Naive thymus-derived CD4-positive, alpha-beta T cell (primary cell): Measurements from ENCODE around the gene APELA. TPM values are rescaled to one million over a fixed set of nuclear protein-coding genes. Genes with fewer than 3 reads are reported as not detected.
"Not testable (repeated sequence)": the region's sequence is repeated elsewhere in the genome, so short reads cannot be mapped to it uniquely, and the experiment has no call there.

Source experiments
- ATAC-seq: fragments of 150-1000 bp; cut with Tn5 transposase; 2 replicates; pipeline ENCODE4 v1.10.0; 2021; ENCODE audit warnings: mild to moderate bottlenecking, moderate library complexity
- CTCF ChIA-PET: fragments of 350-600 bp; sonication (Branson Sonifier 250); formaldehyde crosslinking; loops from one replicate; lab custom pipeline; 2021; ENCODE audit warnings: antibody characterized with exemption; lab: Charles Lee
- POLR2A ChIA-PET: fragments of 350-600 bp; sonication (Branson Sonifier 250); formaldehyde crosslinking; loops from one replicate; lab custom pipeline; 2021; ENCODE audit warnings: antibody characterized with exemption, inconsistent platforms; lab: Charles Lee
- DNase-seq, 9 donors: peaks; one replicate each; pipeline versions ENCODE4 v3.0.0 to v3.0.0-alpha.2; 2020 to 2022; ENCODE audit warnings: mixed read lengths in 1 of 9
- H3K27ac ChIP-seq: one replicate; pipeline ENCODE4 v1.7.0; 2013; ENCODE audit warnings: mild to moderate bottlenecking, low read depth, low read length, moderate library complexity
- H3K27me3 ChIP-seq, 2 donors: one replicate each; pipeline ENCODE4 v1.7.0; 2013; ENCODE audit warnings: low read length in 2 of 2, mild to moderate bottlenecking in 2 of 2, moderate library complexity in 2 of 2; ENCODE audit not compliant: control insufficient read depth in 2 of 2, insufficient read depth in 2 of 2
- H3K36me3 ChIP-seq, 3 experiments: 1 replicate in 2 of 3; 2 replicates in 1 of 3; pipeline ENCODE4 v1.7.0; 2013; ENCODE audit warnings: low read length in 3 of 3, mild to moderate bottlenecking in 3 of 3, moderate library complexity in 1 of 3; ENCODE audit not compliant: insufficient read depth in 3 of 3, control insufficient read depth in 2 of 3
- H3K4me1 ChIP-seq, 2 donors: one replicate each; pipeline ENCODE4 v1.7.0; 2013; ENCODE audit warnings: low read length in 2 of 2, mild to moderate bottlenecking in 2 of 2, moderate library complexity in 1 of 2; ENCODE audit not compliant: control insufficient read depth in 2 of 2, insufficient read depth in 2 of 2
- H3K4me3 ChIP-seq: 2 replicates; pipeline ENCODE4 v1.7.0; 2013; ENCODE audit warnings: mild to moderate bottlenecking, low read length
- H3K9me3 ChIP-seq, 3 experiments: 1 replicate in 2 of 3; 2 replicates in 1 of 3; pipeline ENCODE4 v1.7.0; 2013; ENCODE audit warnings: low read length in 3 of 3; ENCODE audit not compliant: control insufficient read depth in 2 of 3
- H3K27ac Mint-ChIP-seq, 9 donors: one replicate each; pipeline ENCODE4 v1.8.0; 2020 to 2022; ENCODE audit warnings: mixed read lengths in 9 of 9, mild to moderate bottlenecking in 8 of 9, moderate library complexity in 5 of 9, inconsistent platforms in 2 of 9
- H3K27me3 Mint-ChIP-seq, 5 donors: one replicate each; pipeline ENCODE4 v1.8.0; 2021 to 2022; ENCODE audit warnings: mixed read lengths in 5 of 5, mild to moderate bottlenecking in 1 of 5
- H3K36me3 Mint-ChIP-seq, 5 donors: one replicate each; pipeline ENCODE4 v1.8.0; 2020 to 2022; ENCODE audit warnings: mixed read lengths in 5 of 5, mild to moderate bottlenecking in 3 of 5, inconsistent platforms in 1 of 5
- H3K4me1 Mint-ChIP-seq, 7 donors: one replicate each; pipeline ENCODE4 v1.8.0; 2020 to 2022; ENCODE audit warnings: mixed read lengths in 7 of 7, mild to moderate bottlenecking in 3 of 7, inconsistent platforms in 1 of 7
- H3K4me3 Mint-ChIP-seq, 10 donors: one replicate each; pipeline ENCODE4 v1.8.0; 2020 to 2022; ENCODE audit warnings: mild to moderate bottlenecking in 10 of 10, mixed read lengths in 10 of 10, moderate library complexity in 6 of 10, inconsistent platforms in 2 of 10
- H3K9me3 Mint-ChIP-seq, 11 donors: one replicate each; pipeline ENCODE4 v1.8.0; 2020 to 2022; ENCODE audit warnings: mixed read lengths in 11 of 11, mild to moderate bottlenecking in 4 of 11, inconsistent platforms in 1 of 11, moderate library complexity in 1 of 11
- intact Hi-C, 2 donors: fragments of 100-400 bp; cut with micrococcal nuclease; formaldehyde crosslinking; loops; one replicate each; pipeline ENCODE4 v1.15.1; 2023
- polyA plus RNA-seq, 2 donors: library from polyadenylated mRNA; unstranded; fragments of 300-500 nt; fragmentation: Illumina TruSeq; gene quantifications; one replicate each; pipeline ENCODE4 v1.2.3, GENCODE V29; 2021
- total RNA-seq, 6 experiments: library from RNA in 5 of 6; stranded (reverse) in 5 of 6; gene quantifications; 1 replicate in 5 of 6; 2 replicates in 1 of 6; pipeline ENCODE4 v1.2.3 and lab custom pipeline; 2021 to 2026

APELA gene
- total and polyA plus RNA-seq, 7 experiments from 2014 or later = not detected

- Mint-ChIP-seq H3K27me3 (peaks cover 0 to 54% (median 16%) of the 10 kb centered on the region in 5 donors), H3K4me1 (peaks cover 0 to 1% (median 0%) of the 10 kb centered on the region in 7 donors), H3K27ac (no peak overlapping the region), H3K9me3 (peaks cover 0 to 2% (median 0%) of the 10 kb centered on the region in 11 donors), H3K4me3 (no peak overlapping the region), H3K36me3 (no peaks in the 10 kb centered on the region)
- Histone ChIP-seq H3K27me3 (no peaks in the 10 kb centered on the region), H3K4me3 (no peak overlapping the region), H3K27ac (no peak overlapping the region), H3K4me1 (no peaks in the 10 kb centered on the region), H3K9me3 (no peaks in the 10 kb centered on the region), H3K36me3 (no peaks in the 10 kb centered on the region)
- intact Hi-C loops = no loop called here
- DNase-seq = no peak
- CTCF ChIA-PET = no interaction called here
- POLR2A ChIA-PET = no interaction called here
- no peak for ATAC-seq
Observed at GRCh38 chr4:164931551-164932324, 54.8 kb downstream of the APELA start.

- ATAC-seq (no peak), DNase-seq (no peak)
- Mint-ChIP-seq H3K36me3 (no peaks in the 10 kb centered on the region), H3K9me3 (peaks cover 0 to 2% (median 0%) of the 10 kb centered on the region in 11 donors), H3K27ac (no peak overlapping the region), H3K27me3 (peaks cover 3 to 68% (median 20%) of the 10 kb centered on the region in 5 donors), H3K4me3 (no peak overlapping the region), H3K4me1 (peaks cover 0 to 1% (median 0%) of the 10 kb centered on the region in 7 donors)
- Histone ChIP-seq H3K4me1 (no peaks in the 10 kb centered on the region), H3K27ac (no peak overlapping the region), H3K36me3 (no peaks in the 10 kb centered on the region), H3K9me3 (no peaks in the 10 kb centered on the region), H3K27me3 (no peaks in the 10 kb centered on the region), H3K4me3 (no peak overlapping the region)
- ChIA-PET POLR2A (no interaction called here), CTCF (no interaction called here)
- intact Hi-C loops = no loop called here
Observed at GRCh38 chr4:164933244-164933643, 56.3 kb downstream of the APELA start.

GRCh38 chr4:164935363-164935762 lies 58.4 kb downstream of the APELA start:
- DNase-seq (no peak), ATAC-seq (no peak)
- POLR2A ChIA-PET = no interaction called here
- Mint-ChIP-seq H3K27ac (no peak overlapping the region), H3K36me3 (no peaks in the 10 kb centered on the region), H3K4me1 (no peaks in the 10 kb centered on the region), H3K27me3 (peaks cover 6 to 69% (median 29%) of the 10 kb centered on the region in 5 donors), H3K4me3 (no peak overlapping the region), H3K9me3 (peaks cover 0 to 1% (median 0%) of the 10 kb centered on the region in 11 donors)
- Histone ChIP-seq H3K27me3 (no peaks in the 10 kb centered on the region), H3K36me3 (no peaks in the 10 kb centered on the region), H3K4me1 (no peaks in the 10 kb centered on the region), H3K4me3 (no peak overlapping the region), H3K27ac (no peak overlapping the region), H3K9me3 (no peaks in the 10 kb centered on the region)
- CTCF ChIA-PET = no interaction called here
- intact Hi-C loops = no loop called here

GRCh38 chr4:164935865-164936606 lies 59.1 kb downstream of the APELA start:
- DNase-seq, CTCF ChIA-PET: not testable (repeated sequence)

GRCh38 chr4:164937576-164938270 lies 60.7 kb downstream of the APELA start:
- CTCF ChIA-PET = no interaction called here
- no peak for ATAC-seq
- no peak for DNase-seq
- no peak overlapping the region for H3K4me3 ChIP-seq
- intact Hi-C loops = no loop called here
- H3K36me3 Mint-ChIP-seq = no peaks in the 10 kb centered on the region
- H3K27ac ChIP-seq = no peak overlapping the region
- peaks cover 8 to 63% (median 34%) of the 10 kb centered on the region in 5 donors for H3K27me3 Mint-ChIP-seq
- no peaks in the 10 kb centered on the region for H3K4me1 Mint-ChIP-seq
- no peaks in the 10 kb centered on the region for H3K27me3 ChIP-seq
- H3K36me3 ChIP-seq = no peaks in the 10 kb centered on the region
- POLR2A ChIA-PET = no interaction called here
- no peaks in the 10 kb centered on the region for H3K4me1 ChIP-seq
- peaks cover 0 to 3% (median 0%) of the 10 kb centered on the region in 11 donors for H3K9me3 Mint-ChIP-seq
- H3K4me3 Mint-ChIP-seq = no peak overlapping the region
- no peak overlapping the region for H3K27ac Mint-ChIP-seq
- no peaks in the 10 kb centered on the region for H3K9me3 ChIP-seq

More at GRCh38 chr4:164935865-164936606, 59.1 kb downstream of the APELA start:
- H3K4me3 Mint-ChIP-seq, H3K36me3 ChIP-seq, H3K4me1 ChIP-seq, H3K4me3 ChIP-seq, H3K4me1 Mint-ChIP-seq, H3K9me3 ChIP-seq, ATAC-seq, POLR2A ChIA-PET, intact Hi-C loops, H3K9me3 Mint-ChIP-seq, H3K36me3 Mint-ChIP-seq, H3K27ac ChIP-seq, H3K27ac Mint-ChIP-seq, H3K27me3 ChIP-seq: not testable (repeated sequence)
- H3K27me3 Mint-ChIP-seq = peaks cover 6 to 70% (median 30%) of the 10 kb centered on the region in 5 donors

- POLR2A ChIA-PET = no interaction called here
- no peaks in the 10 kb centered on the region for H3K4me1 ChIP-seq
- Mint-ChIP-seq H3K9me3 (peaks cover 0 to 3% (median 0%) of the 10 kb centered on the region in 11 donors), H3K27ac (no peak overlapping the region), H3K36me3 (peaks cover 0 to 4% (median 0%) of the 10 kb centered on the region in 5 donors), H3K27me3 (peaks cover 9 to 48% (median 25%) of the 10 kb centered on the region in 5 donors), H3K4me1 (no peaks in the 10 kb centered on the region), H3K4me3 (no peak overlapping the region)
- no peaks in the 10 kb centered on the region for H3K36me3 ChIP-seq
- H3K27ac ChIP-seq = no peak overlapping the region
- CTCF ChIA-PET = no interaction called here
- H3K4me3 ChIP-seq = no peak overlapping the region
- H3K27me3 ChIP-seq = no peaks in the 10 kb centered on the region
- intact Hi-C loops = no loop called here
- ATAC-seq = no peak
- DNase-seq = no peak
- no peaks in the 10 kb centered on the region for H3K9me3 ChIP-seq
Observed at GRCh38 chr4:164943192-164943591, 66.2 kb downstream of the APELA start.
